Progenitor cell of endocrine pancreas (in vitro differentiated cells): ENCODE results near the gene ELF4. TPM values are rescaled to one million over a fixed set of nuclear protein-coding genes. Genes with fewer than 3 reads are reported as not detected.

ENCODE experiments used
- DNase-seq: peaks from one replicate; pipeline ENCODE4 v3.0.0; 2021; ENCODE audit warnings: low spot score; ENCODE audit not compliant: unreplicated experiment
- H3K27ac Mint-ChIP-seq: 2 replicates; pipeline ENCODE4 v1.8.0; 2021; ENCODE audit warnings: mild to moderate bottlenecking, moderate library complexity, mixed read lengths
- H3K27me3 Mint-ChIP-seq: 2 replicates; pipeline ENCODE4 v1.8.0; 2021; ENCODE audit warnings: mixed read lengths
- H3K36me3 Mint-ChIP-seq: 2 replicates; pipeline ENCODE4 v1.8.0; 2022; ENCODE audit warnings: mixed read lengths; ENCODE audit not compliant: insufficient read depth
- H3K4me1 Mint-ChIP-seq: 2 replicates; pipeline ENCODE4 v1.8.0; 2021; ENCODE audit warnings: low read depth, mixed read lengths
- H3K4me3 Mint-ChIP-seq: 2 replicates; pipeline ENCODE4 v1.8.0; 2021; ENCODE audit warnings: low read depth, mild to moderate bottlenecking, moderate library complexity, mixed read lengths
- H3K9me3 Mint-ChIP-seq: 2 replicates; pipeline ENCODE4 v1.8.0; 2021; ENCODE audit warnings: low read depth, mixed read lengths
- total RNA-seq: library from RNA; stranded (reverse); gene quantifications from 2 replicates; pipeline ENCODE4 v1.2.1, GENCODE V29; 2021
- TF ChIP-seq, protein P1 (sequence below): fragments of 200-600 bp; sonication (generic); IDR thresholded peaks from one replicate; pipeline ENCODE4 v1.5.0; 2021; ENCODE audit warnings: antibody characterized with exemption, mild to moderate bottlenecking; ENCODE audit not compliant: unreplicated experiment

Gene ELF4
- total RNA-seq, 1 donor from 2014 or later: 4.8 TPM

- Mint-ChIP-seq H3K9me3 (peaks cover 16% of the 10 kb centered on the region), H3K36me3 (peaks cover 23% of the 10 kb centered on the region), H3K4me3 (no peak overlapping the region), H3K4me1 (no peaks in the 10 kb centered on the region), H3K27me3 (no peaks in the 10 kb centered on the region), H3K27ac (no peak overlapping the region)
- DNase-seq: no peak
- TF ChIP-seq, protein P1, sequence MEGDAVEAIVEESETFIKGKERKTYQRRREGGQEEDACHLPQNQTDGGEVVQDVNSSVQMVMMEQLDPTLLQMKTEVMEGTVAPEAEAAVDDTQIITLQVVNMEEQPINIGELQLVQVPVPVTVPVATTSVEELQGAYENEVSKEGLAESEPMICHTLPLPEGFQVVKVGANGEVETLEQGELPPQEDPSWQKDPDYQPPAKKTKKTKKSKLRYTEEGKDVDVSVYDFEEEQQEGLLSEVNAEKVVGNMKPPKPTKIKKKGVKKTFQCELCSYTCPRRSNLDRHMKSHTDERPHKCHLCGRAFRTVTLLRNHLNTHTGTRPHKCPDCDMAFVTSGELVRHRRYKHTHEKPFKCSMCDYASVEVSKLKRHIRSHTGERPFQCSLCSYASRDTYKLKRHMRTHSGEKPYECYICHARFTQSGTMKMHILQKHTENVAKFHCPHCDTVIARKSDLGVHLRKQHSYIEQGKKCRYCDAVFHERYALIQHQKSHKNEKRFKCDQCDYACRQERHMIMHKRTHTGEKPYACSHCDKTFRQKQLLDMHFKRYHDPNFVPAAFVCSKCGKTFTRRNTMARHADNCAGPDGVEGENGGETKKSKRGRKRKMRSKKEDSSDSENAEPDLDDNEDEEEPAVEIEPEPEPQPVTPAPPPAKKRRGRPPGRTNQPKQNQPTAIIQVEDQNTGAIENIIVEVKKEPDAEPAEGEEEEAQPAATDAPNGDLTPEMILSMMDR: no peak
These were observed 34.8 kb upstream of the ELF4 start for GRCh38 chrX:130145123-130145522.

- Mint-ChIP-seq H3K36me3 (peaks cover 22% of the 10 kb centered on the region), H3K9me3 (peaks cover 14% of the 10 kb centered on the region), H3K4me3 (no peak overlapping the region), H3K27me3 (no peaks in the 10 kb centered on the region), H3K27ac (no peak overlapping the region), H3K4me1 (no peaks in the 10 kb centered on the region)
- DNase-seq: no peak
- TF ChIP-seq, protein P1: no peak
These were observed 34.2 kb upstream of the ELF4 start for GRCh38 chrX:130144509-130144908.

GRCh38 chrX:130139474-130140201 is 29.3 kb upstream of the ELF4 start:
- peaks cover 19% of the 10 kb centered on the region for H3K36me3 Mint-ChIP-seq
- no peak for DNase-seq
- no peak overlapping the region for H3K4me3 Mint-ChIP-seq
- H3K4me1 Mint-ChIP-seq: no peaks in the 10 kb centered on the region
- no peaks in the 10 kb centered on the region for H3K27me3 Mint-ChIP-seq
- TF ChIP-seq, protein P1: no peak
- H3K9me3 Mint-ChIP-seq: peaks cover 17% of the 10 kb centered on the region
- no peak overlapping the region for H3K27ac Mint-ChIP-seq

DNA sequence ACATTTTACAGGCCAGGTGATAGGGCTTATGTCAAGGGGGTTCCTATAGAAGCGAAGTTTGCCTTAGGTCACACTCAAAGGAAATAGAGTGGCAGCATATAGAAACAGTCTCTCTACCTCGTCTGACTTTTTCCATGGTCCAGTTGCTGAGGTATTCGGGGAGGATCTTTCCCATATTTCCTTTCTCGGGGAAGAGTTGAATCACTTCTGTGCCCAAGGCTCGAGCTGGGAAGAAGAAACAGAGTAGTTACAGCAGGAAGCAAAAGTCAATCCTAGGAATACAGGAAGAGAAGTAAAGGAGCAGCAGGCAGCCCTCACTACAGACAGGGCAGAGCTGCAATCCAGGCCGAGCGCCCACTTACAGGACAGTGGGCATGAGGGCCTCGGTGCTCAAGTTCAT is 26.7 kb upstream of the ELF4 start:
- Mint-ChIP-seq H3K4me1 (no peaks in the 10 kb centered on the region), H3K9me3 (peaks cover 8% of the 10 kb centered on the region), H3K36me3 (peaks cover 12% of the 10 kb centered on the region), H3K4me3 (no peak overlapping the region), H3K27ac (no peak overlapping the region), H3K27me3 (no peaks in the 10 kb centered on the region)
- no peak for DNase-seq
- TF ChIP-seq, protein P1: no peak

DNA sequence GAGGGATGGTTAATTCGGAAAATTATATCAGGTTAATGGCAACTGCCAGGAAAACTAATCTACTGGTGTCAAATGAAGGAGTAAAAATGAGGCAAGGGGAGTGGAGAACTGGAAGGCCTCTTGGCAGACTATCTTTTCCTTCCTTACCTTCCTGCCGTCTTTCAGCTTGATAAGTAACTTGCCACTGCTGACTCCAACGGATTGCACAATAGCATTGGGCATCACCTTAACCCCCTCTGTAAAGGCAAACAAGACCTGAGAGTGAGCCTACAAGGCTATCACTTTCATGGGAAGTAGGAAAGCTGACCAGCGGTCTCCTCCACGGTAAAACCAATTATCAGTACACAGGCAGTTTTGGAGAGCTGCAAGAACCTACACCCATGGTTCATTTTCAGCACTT is 26.2 kb upstream of the ELF4 start:
- Mint-ChIP-seq H3K4me1 (no peaks in the 10 kb centered on the region), H3K36me3 (peaks cover 12% of the 10 kb centered on the region), H3K4me3 (no peak overlapping the region), H3K27ac (no peak overlapping the region), H3K9me3 (peaks cover 3% of the 10 kb centered on the region), H3K27me3 (no peaks in the 10 kb centered on the region)
- DNase-seq: no peak
- TF ChIP-seq, protein P1: no peak
